ENCODE results near the gene MPHOSPH10. TPM values are rescaled to one million over a fixed set of nuclear protein-coding genes. Genes with fewer than 3 reads are reported as not detected.

Gene MPHOSPH10
- total and polyA plus RNA-seq, 2 of the 4 experiments (the other 2 are of a cell fraction) = 5.4 to 11.2 TPM

- in situ Hi-C loops (cut with MboI; ENCODE audit: low sequenced_read_pairs) = no loop called here
- no peak overlapping the region for H3K56ac ChIP-seq (ENCODE audit: extremely low read depth, insufficient read depth, low read length)
- H2AK5ac ChIP-seq (ENCODE audit: low read depth, low read length) = no peak overlapping the region
- H2BK120ac ChIP-seq (ENCODE audit: low read depth, low read length) = no peak overlapping the region
- H3K9me1 ChIP-seq (ENCODE audit: insufficient read depth, low read length) = no peaks in the 10 kb centered on the region
- H3K4ac ChIP-seq (ENCODE audit: low read depth, low read length) = no peak overlapping the region
- H3K14ac ChIP-seq (replicated peaks; ENCODE audit: low read depth, low read length) = no peak overlapping the region
- dilution Hi-C loops (cut with HindIII; ENCODE audit: low sequenced_read_pairs, unreplicated experiment) = no loop called here
- ATAC-seq (ENCODE audit: low read depth) = no peak
- H3K4me3 ChIP-seq (ENCODE audit: insufficient read depth, low read depth, low read length) = no peak overlapping the region
- H3K9me3 ChIP-seq (ENCODE audit: control insufficient read depth, insufficient read depth, low read length) = peaks cover 3% of the 10 kb centered on the region
- WGBS, 2 experiments (ENCODE audit: extremely low coverage in 2 of 2, insufficient read length in 1 of 2) = no CpG with 5 or more reads among the region's 2 CpGs
- H2BK20ac ChIP-seq (ENCODE audit: low read depth, low read length) = no peak overlapping the region
- peaks cover 0 to 3% of the 10 kb centered on the region in 2 experiments; a peak in 2 of 4 replicates for H3K79me1 ChIP-seq (ENCODE audit: low read depth in 1 of 2, low read length in 2 of 2)
- H4K91ac ChIP-seq (ENCODE audit: insufficient read depth, low read depth, low read length) = no peak overlapping the region
- no peak overlapping the region for H2AK9ac ChIP-seq (replicated peaks; ENCODE audit: low read depth, low read length, poor library complexity)
- DNase-seq = no peak
- H3K36me3 ChIP-seq (ENCODE audit: control insufficient read depth, insufficient read depth, low read length) = peaks cover 2% of the 10 kb centered on the region; the same call in 1 of the 2 replicates
- no peak overlapping the region for H4K5ac ChIP-seq (ENCODE audit: low read depth, low read length)
- BruUV-seq (replicated peaks) = no TSS peak
- CTCF ChIA-PET = no interaction called here
- no peak overlapping the region for H2BK15ac ChIP-seq (ENCODE audit: low read depth, low read length)
- no peak overlapping the region for H3K4me2 ChIP-seq (ENCODE audit: low read depth, low read length)
- no peak overlapping the region for H2AFZ ChIP-seq (replicated peaks; ENCODE audit: low read length, poor library complexity)
- POLR2A ChIA-PET (ENCODE audit: unreplicated experiment) = no interaction called here
- no peak overlapping the region for H3K9ac ChIP-seq (ENCODE audit: low read depth, low read length)
- H3K27me3 ChIP-seq (ENCODE audit: control insufficient read depth, insufficient read depth, low read length) = no peaks in the 10 kb centered on the region
- intact Hi-C loops (cut with micrococcal nuclease) = no loop called here
- TF ChIP-seq POLR2A (IDR thresholded peaks at IDR 0.05; ENCODE audit: low read depth, low read length) (no peak), NFE2L2 (IDR thresholded peaks at IDR 0.05; ENCODE audit: low read depth, low read length) (no peak), ELK1 (IDR thresholded peaks at IDR 0.05; ENCODE audit: borderline replicate concordance, low read depth, low read length) (no peak), CEBPB (IDR thresholded peaks at IDR 0.05; ENCODE audit: low read depth, low read length) (no peak), CTCF (conservative IDR thresholded peaks at IDR 0.05; ENCODE audit: low read depth, low read length) (no peak), MAFK (IDR thresholded peaks at IDR 0.05; ENCODE audit: low read depth, low read length) (no peak), MAZ (IDR thresholded peaks at IDR 0.05; ENCODE audit: borderline replicate concordance, low read depth, low read length) (no peak), CHD1 (IDR thresholded peaks at IDR 0.05; ENCODE audit: low read depth, low read length) (no peak), USF2 (IDR thresholded peaks at IDR 0.05; ENCODE audit: low read depth, low read length) (no peak), RAD21 (IDR thresholded peaks at IDR 0.05; ENCODE audit: low read length) (no peak)
- no peak overlapping the region for H3K27ac ChIP-seq (ENCODE audit: insufficient read depth, low read length)
- no peak overlapping the region for H3K23ac ChIP-seq (ENCODE audit: low read depth, low read length)
- no peak overlapping the region for H4K8ac ChIP-seq (ENCODE audit: low read depth in 2 of 2, low read length in 2 of 2)
- H2BK5ac ChIP-seq (ENCODE audit: low read depth, low read length, poor library complexity, severe bottlenecking) = no peak overlapping the region
- H4K20me1 ChIP-seq (ENCODE audit: insufficient read depth, low read length) = no peaks in the 10 kb centered on the region
- no peaks in the 10 kb centered on the region for H3K4me1 ChIP-seq (ENCODE audit: control insufficient read depth, insufficient read depth, low read length)
- H3K18ac ChIP-seq (ENCODE audit: low read depth, low read length) = no peak overlapping the region
Measured at GRCh38 chr2:71108091-71108490, 22.3 kb upstream of the MPHOSPH10 start.
